GM23338 (cell line): Measurements from ENCODE around the gene ITSN2.

Experiments used
- CREB1 ChIP-seq: fragments of 250-450 bp; sonication (Bioruptor Pico); IDR thresholded peaks from 2 replicates; pipeline ENCODE4 v1.5.0; 2020; ENCODE audit warnings: low read depth, mild to moderate bottlenecking, moderate library complexity
- EZH2 ChIP-seq: fragments of 200-600 bp; sonication (generic); IDR thresholded peaks from one replicate; pipeline ENCODE4 v1.8.0; 2017; ENCODE audit warnings: antibody characterized with exemption, mild to moderate bottlenecking, low read depth; ENCODE audit not compliant: unreplicated experiment
- EZH2phosphoT487 ChIP-seq: fragments of 200-600 bp; sonication (generic); IDR thresholded peaks from one replicate; pipeline ENCODE4 v1.8.1; 2018; ENCODE audit warnings: antibody characterized with exemption; ENCODE audit not compliant: unreplicated experiment
- JUNB ChIP-seq: IDR thresholded peaks from one replicate; pipeline ENCODE4 v1.6.1; 2016; ENCODE audit warnings: antibody characterized with exemption; ENCODE audit not compliant: unreplicated experiment
- POLR2AphosphoS5 ChIP-seq: IDR thresholded peaks from 2 replicates; pipeline ENCODE4 v1.6.1; 2016; ENCODE audit warnings: antibody characterized with exemption, low read depth
- REST ChIP-seq: IDR thresholded peaks from one replicate; pipeline ENCODE4 v1.6.1; 2018; ENCODE audit warnings: antibody characterized with exemption; ENCODE audit not compliant: unreplicated experiment
- STAT1 ChIP-seq: IDR thresholded peaks from one replicate; pipeline ENCODE4 v1.6.1; 2016; ENCODE audit warnings: antibody characterized with exemption; ENCODE audit not compliant: unreplicated experiment
- ZNF114 ChIP-seq: fragments of 250-450 bp; sonication (Bioruptor Pico); IDR thresholded peaks from 2 replicates; pipeline ENCODE4 v1.5.0; 2020; ENCODE audit warnings: mild to moderate bottlenecking, moderate library complexity
- TF ChIP-seq, protein P1 (sequence below), 2 experiments: fragments of 200-600 bp in 1 of 2; sonication (generic) in 1 of 2; conservative IDR thresholded peaks; 2 replicates each; pipeline versions ENCODE4 v1.5.1 to v1.6.1; 2016 to 2017; ENCODE audit warnings: antibody characterized with exemption in 2 of 2, low read depth in 2 of 2, mild to moderate bottlenecking in 2 of 2, moderate library complexity in 1 of 2

DNA sequence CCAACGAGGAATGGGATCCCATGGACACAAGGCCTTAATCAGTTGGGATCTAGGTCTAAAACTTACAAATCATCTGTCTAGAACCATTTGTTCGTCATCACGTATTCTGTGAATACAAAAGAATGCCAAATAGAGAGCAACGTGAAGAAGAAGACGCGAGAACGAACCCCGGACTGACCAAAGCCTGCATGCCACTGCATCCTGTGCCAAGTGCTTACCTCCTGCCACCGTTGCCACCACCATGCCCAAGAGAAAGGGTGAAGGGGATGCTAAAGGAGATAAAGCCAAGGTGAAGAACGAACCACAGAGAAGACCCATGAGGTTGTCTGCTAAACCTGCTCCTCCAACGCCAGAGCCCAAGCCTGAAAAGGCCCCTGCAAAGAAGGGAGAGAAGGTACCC, 30.2 kb downstream of the ITSN2 start:
- TF ChIP-seq REST (no peak), POLR2AphosphoS5 (no peak), EZH2phosphoT487 (no peak), EZH2 (no peak), CREB1 (no peak), STAT1 (no peak), ZNF114 (CRISPR knock-in tag) (no peak), JUNB (no peak)
- TF ChIP-seq, protein P1, sequence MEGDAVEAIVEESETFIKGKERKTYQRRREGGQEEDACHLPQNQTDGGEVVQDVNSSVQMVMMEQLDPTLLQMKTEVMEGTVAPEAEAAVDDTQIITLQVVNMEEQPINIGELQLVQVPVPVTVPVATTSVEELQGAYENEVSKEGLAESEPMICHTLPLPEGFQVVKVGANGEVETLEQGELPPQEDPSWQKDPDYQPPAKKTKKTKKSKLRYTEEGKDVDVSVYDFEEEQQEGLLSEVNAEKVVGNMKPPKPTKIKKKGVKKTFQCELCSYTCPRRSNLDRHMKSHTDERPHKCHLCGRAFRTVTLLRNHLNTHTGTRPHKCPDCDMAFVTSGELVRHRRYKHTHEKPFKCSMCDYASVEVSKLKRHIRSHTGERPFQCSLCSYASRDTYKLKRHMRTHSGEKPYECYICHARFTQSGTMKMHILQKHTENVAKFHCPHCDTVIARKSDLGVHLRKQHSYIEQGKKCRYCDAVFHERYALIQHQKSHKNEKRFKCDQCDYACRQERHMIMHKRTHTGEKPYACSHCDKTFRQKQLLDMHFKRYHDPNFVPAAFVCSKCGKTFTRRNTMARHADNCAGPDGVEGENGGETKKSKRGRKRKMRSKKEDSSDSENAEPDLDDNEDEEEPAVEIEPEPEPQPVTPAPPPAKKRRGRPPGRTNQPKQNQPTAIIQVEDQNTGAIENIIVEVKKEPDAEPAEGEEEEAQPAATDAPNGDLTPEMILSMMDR (conservative IDR thresholded peaks at IDR 0.05; ENCODE audit: low read depth in 2 of 2), result no peak
